Ureter (tissue), 1 donor: Measurements from ENCODE around the gene TRIM74. TPM values are rescaled to one million over a fixed set of nuclear protein-coding genes. Genes with fewer than 3 reads are reported as not detected.

Source experiments
- total RNA-seq: library from RNA; stranded (reverse); gene quantifications from one replicate; pipeline ENCODE4 v1.2.4, GENCODE V29; 2023
- donor health status: DM: yes; HTN: yes; CAD: no.

TRIM74 gene
- total RNA-seq, 1 donor from 2014 or later, result 2.1 TPM

Other genes with a start within 250 kb of the TRIM74 start
- gene TYW1B, start 141.3 kb downstream of the TRIM74 start, total RNA-seq, result 5.0 TPM
- 44.0 TPM for gene POM121, start 44.4 kb downstream of the TRIM74 start, total RNA-seq
- gene SPDYE8, start 60.3 kb upstream of the TRIM74 start, total RNA-seq, result not detected
- not detected for gene SPDYE11, start 88.4 kb upstream of the TRIM74 start, total RNA-seq
- not detected for gene SPDYE9, start 116.6 kb upstream of the TRIM74 start, total RNA-seq